Suppressor macrophage (primary cell): Measurements from ENCODE around the gene NEK6.

Source experiments
- DNase-seq, 4 experiments: peaks; one replicate each; pipeline ENCODE4 v3.0.0-alpha.2; 2020 to 2022

Gene NEK6

GRCh38 chr9:124376329-124376728 lies 118.6 kb downstream of the NEK6 start:
- DNase-seq: no peak

- no peak for DNase-seq
These were observed 120.0 kb downstream of the NEK6 start for GRCh38 chr9:124377551-124378406.

GRCh38 chr9:124381170-124381945 lies 123.6 kb downstream of the NEK6 start:
- DNase-seq: peak in 1 of 4 experiments; percentile 34

GRCh38 chr9:124384210-124384609 lies 126.5 kb downstream of the NEK6 start:
- DNase-seq: no peak

GRCh38 chr9:124384846-124385245 lies 127.1 kb downstream of the NEK6 start:
- DNase-seq: no peak

GRCh38 chr9:124385623-124386022 lies 127.9 kb downstream of the NEK6 start:
- DNase-seq: no peak

- no peak for DNase-seq
These were observed 128.5 kb downstream of the NEK6 start for GRCh38 chr9:124386201-124386600.

GRCh38 chr9:124388275-124389048 lies 130.7 kb downstream of the NEK6 start:
- no peak for DNase-seq

- DNase-seq: no peak
These were observed 131.6 kb downstream of the NEK6 start for GRCh38 chr9:124389146-124389939.

GRCh38 chr9:124390794-124391658 lies 133.3 kb downstream of the NEK6 start:
- DNase-seq: no peak

- peak; percentile 74 to 87 (median 84) for DNase-seq
These were observed 134.6 kb downstream of the NEK6 start for GRCh38 chr9:124392254-124392870.

GRCh38 chr9:124392871-124393460 lies 135.2 kb downstream of the NEK6 start:
- DNase-seq: peak; percentile 21 to 58 (median 25)

- DNase-seq: peak; percentile 18 to 60 (median 41)
These were observed 136.4 kb downstream of the NEK6 start for GRCh38 chr9:124394167-124394566.

- DNase-seq: no peak
These were observed 136.8 kb downstream of the NEK6 start for GRCh38 chr9:124394596-124394995.

- DNase-seq: no peak
These were observed 138.1 kb downstream of the NEK6 start for GRCh38 chr9:124395826-124396225.

GRCh38 chr9:124398191-124398935 lies 140.6 kb downstream of the NEK6 start:
- DNase-seq: no peak

GRCh38 chr9:124399323-124399967 lies 141.7 kb downstream of the NEK6 start:
- no peak for DNase-seq

- DNase-seq: no peak
These were observed 142.5 kb downstream of the NEK6 start for GRCh38 chr9:124399968-124400940.
